ENCODE data around the gene DOCK4. TPM values are rescaled to one million over a fixed set of nuclear protein-coding genes. Genes with fewer than 3 reads are reported as not detected.

Gene DOCK4
- total RNA-seq, 1 donor from 2014 or later: 10.6 TPM

- DNase-seq (ENCODE audit: low read depth): no peak
- no peak overlapping the region for H3K4me3 ChIP-seq (ENCODE audit: low read depth, low read length)
- TF ChIP-seq CTCF (conservative IDR thresholded peaks at IDR 0.05; ENCODE audit: low read depth, low read length): no peak
Observed at GRCh38 chr7:111836592-111836991, 369.6 kb downstream of the DOCK4 start.

GRCh38 chr7:111835066-111835465 is 371.1 kb downstream of the DOCK4 start:
- TF ChIP-seq CTCF (conservative IDR thresholded peaks at IDR 0.05; ENCODE audit: low read depth, low read length): no peak
- no peak overlapping the region for H3K4me3 ChIP-seq (ENCODE audit: low read depth, low read length)
- peak; percentile 32 for DNase-seq (ENCODE audit: low read depth)

GRCh38 chr7:111834367-111834766 is 371.8 kb downstream of the DOCK4 start:
- DNase-seq (ENCODE audit: low read depth): no peak
- H3K4me3 ChIP-seq (ENCODE audit: low read depth, low read length): no peak overlapping the region
- TF ChIP-seq CTCF (conservative IDR thresholded peaks at IDR 0.05; ENCODE audit: low read depth, low read length): no peak

GRCh38 chr7:111833466-111833865 is 372.7 kb downstream of the DOCK4 start:
- no peak for TF ChIP-seq CTCF (conservative IDR thresholded peaks at IDR 0.05; ENCODE audit: low read depth, low read length)
- no peak for DNase-seq (ENCODE audit: low read depth)

GRCh38 chr7:111832174-111832573 is 374.0 kb downstream of the DOCK4 start:
- DNase-seq (ENCODE audit: low read depth): no peak
- no peak overlapping the region for H3K4me3 ChIP-seq (ENCODE audit: low read depth, low read length)
- no peak for TF ChIP-seq CTCF (conservative IDR thresholded peaks at IDR 0.05; ENCODE audit: low read depth, low read length)

More at GRCh38 chr7:111833466-111833865, 372.7 kb downstream of the DOCK4 start:
- H3K4me3 ChIP-seq (ENCODE audit: low read depth, low read length): no peak overlapping the region

GRCh38 chr7:111829221-111829620 is 377.0 kb downstream of the DOCK4 start:
- TF ChIP-seq CTCF (conservative IDR thresholded peaks at IDR 0.05; ENCODE audit: low read depth, low read length): no peak
- no peak for DNase-seq (ENCODE audit: low read depth)
- no peak overlapping the region for H3K4me3 ChIP-seq (ENCODE audit: low read depth, low read length)

- no peak overlapping the region for H3K4me3 ChIP-seq (ENCODE audit: low read depth, low read length)
- DNase-seq (ENCODE audit: low read depth): peak; percentile 78
- no peak for TF ChIP-seq CTCF (conservative IDR thresholded peaks at IDR 0.05; ENCODE audit: low read depth, low read length)
Observed at GRCh38 chr7:111827863-111828504, 378.2 kb downstream of the DOCK4 start.
